ENCODE data around the gene IFNLR1.

The IFNLR1 gene

DNA sequence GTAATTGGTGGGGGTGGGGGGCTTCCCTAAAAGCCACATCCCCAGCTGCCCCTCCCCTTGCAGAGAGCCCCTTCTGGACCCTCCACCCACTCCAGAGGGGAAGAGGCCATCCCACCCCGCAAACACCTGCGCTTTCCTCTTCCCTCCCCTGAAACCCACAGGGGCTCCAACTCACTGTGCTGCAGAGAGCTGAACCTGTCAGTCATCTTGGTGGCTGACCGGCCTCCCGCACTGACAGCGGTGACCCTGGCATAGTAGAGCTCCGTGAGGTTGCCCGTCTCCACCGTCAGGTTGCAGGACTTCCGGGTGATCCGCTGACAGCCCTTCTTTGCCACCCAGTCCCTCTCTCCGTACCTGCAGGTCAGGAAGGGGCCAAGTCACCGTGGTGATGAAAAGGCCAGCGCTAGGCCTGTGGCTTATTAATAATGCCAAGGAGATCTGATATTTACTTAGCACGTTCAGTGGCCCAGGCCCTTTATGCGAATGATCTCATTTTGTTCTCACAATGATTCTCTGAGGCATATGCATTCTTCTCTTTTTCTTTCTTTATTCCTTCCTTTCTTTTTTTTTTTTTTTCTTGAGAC, 50.0 kb downstream of the IFNLR1 start:
- TF ChIP-seq, protein P1, sequence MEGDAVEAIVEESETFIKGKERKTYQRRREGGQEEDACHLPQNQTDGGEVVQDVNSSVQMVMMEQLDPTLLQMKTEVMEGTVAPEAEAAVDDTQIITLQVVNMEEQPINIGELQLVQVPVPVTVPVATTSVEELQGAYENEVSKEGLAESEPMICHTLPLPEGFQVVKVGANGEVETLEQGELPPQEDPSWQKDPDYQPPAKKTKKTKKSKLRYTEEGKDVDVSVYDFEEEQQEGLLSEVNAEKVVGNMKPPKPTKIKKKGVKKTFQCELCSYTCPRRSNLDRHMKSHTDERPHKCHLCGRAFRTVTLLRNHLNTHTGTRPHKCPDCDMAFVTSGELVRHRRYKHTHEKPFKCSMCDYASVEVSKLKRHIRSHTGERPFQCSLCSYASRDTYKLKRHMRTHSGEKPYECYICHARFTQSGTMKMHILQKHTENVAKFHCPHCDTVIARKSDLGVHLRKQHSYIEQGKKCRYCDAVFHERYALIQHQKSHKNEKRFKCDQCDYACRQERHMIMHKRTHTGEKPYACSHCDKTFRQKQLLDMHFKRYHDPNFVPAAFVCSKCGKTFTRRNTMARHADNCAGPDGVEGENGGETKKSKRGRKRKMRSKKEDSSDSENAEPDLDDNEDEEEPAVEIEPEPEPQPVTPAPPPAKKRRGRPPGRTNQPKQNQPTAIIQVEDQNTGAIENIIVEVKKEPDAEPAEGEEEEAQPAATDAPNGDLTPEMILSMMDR (IDR thresholded peaks at IDR 0.05; ENCODE audit: insufficient read depth, low read depth, low read length, missing control alignments) = no peak
- DNase-seq (ENCODE audit: low read depth) = no peak
- H3K4me3 ChIP-seq (ENCODE audit: low read depth, low read length) = no peak overlapping the region

DNA sequence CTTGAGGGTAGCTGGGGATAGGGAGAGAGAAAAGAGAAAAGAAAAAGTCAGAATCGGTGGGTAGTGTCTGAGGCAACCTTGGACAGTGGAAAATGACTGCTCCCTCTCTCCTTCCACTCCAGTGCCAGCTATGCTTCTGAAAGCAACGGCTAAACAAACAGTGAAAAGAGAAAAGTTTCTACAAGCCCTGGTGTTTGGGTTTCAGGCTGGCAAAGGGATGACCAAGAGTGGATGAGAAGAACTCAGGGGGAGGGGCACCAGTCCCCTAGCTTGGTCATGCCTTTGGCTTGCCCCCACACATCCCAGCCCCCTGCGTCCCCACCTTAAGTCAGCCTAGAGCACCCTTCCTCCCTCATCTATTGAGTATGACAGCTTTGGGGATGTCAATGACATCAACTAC, 52.7 kb downstream of the IFNLR1 start:
- TF ChIP-seq, protein P1 (IDR thresholded peaks at IDR 0.05; ENCODE audit: insufficient read depth, low read depth, low read length, missing control alignments) = no peak
- no peak overlapping the region for H3K4me3 ChIP-seq (ENCODE audit: low read depth, low read length)
- DNase-seq (ENCODE audit: low read depth) = no peak

DNA sequence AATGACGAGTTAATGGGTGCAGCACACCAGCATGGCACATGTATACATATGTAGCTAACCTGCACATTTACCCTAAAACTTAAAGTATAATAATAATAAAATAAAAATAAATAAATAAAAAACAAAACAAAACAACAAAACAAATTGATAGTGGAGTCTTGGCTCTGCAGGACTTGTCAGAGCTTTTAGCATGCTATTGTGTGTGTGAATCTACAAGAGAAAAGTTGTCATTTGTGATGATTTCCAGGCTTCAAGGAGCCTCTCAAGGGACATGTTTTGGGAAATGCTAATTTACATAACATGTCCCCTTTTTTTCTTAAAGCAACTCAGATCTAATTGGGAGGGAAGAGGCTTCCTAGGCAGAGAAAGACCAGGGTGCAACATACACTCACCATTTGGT, 53.3 kb downstream of the IFNLR1 start:
- TF ChIP-seq, protein P1 (IDR thresholded peaks at IDR 0.05; ENCODE audit: insufficient read depth, low read depth, low read length, missing control alignments) = no peak
- no peak for DNase-seq (ENCODE audit: low read depth)
- no peak overlapping the region for H3K4me3 ChIP-seq (ENCODE audit: low read depth, low read length)

DNA sequence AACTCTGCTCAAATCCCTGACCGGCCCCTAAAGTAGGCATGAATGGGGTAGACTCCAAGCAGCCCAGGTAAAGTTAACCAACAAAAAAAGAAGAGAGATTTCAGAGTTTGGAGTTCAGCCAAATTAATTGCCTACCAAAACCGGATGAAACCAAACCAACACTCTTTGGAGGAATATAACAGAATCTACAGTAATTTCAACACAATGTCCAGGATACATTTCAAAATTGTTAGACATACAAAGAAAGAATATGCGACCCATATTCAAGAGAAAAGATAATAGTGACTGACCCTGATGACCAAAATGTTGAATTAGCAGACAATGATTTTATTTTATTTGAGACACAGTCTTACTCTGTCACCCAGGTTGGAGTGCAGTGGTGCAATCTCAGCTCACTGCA, 56.7 kb downstream of the IFNLR1 start:
- DNase-seq (ENCODE audit: low read depth) = no peak
- TF ChIP-seq, protein P1 (IDR thresholded peaks at IDR 0.05; ENCODE audit: insufficient read depth, low read depth, low read length, missing control alignments) = no peak
- no peak overlapping the region for H3K4me3 ChIP-seq (ENCODE audit: low read depth, low read length)

DNA sequence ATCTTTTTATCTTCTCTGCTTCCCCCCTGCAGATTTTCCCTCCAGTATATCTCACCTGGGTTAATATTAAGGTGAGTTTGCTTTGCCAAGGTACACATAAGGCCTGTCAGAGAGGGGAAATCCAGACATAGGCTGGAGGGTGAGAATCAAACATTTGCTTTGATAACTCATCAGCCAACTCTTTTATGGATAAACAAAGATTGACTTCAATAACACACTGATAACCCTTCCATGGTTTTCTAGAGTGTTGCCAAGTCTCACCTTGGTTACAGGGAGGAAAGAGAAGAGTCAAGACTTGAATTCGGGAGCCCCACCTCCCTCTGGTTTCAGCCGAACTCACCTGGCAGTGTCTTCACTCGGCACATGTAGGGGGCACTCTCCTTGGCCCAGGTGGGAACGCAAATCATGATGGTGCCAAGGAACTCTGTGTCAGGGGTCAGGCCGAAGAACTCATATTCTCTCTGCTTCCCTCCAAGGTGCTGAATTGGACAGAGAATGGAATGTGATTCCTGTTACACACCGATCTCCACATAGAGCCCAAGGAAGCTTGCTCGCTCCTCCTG, 59.2 kb downstream of the IFNLR1 start:
- no peak for DNase-seq (ENCODE audit: low read depth)
- TF ChIP-seq, protein P1 (IDR thresholded peaks at IDR 0.05; ENCODE audit: insufficient read depth, low read depth, low read length, missing control alignments) = no peak
- H3K4me3 ChIP-seq (ENCODE audit: low read depth, low read length) = no peak overlapping the region

DNA sequence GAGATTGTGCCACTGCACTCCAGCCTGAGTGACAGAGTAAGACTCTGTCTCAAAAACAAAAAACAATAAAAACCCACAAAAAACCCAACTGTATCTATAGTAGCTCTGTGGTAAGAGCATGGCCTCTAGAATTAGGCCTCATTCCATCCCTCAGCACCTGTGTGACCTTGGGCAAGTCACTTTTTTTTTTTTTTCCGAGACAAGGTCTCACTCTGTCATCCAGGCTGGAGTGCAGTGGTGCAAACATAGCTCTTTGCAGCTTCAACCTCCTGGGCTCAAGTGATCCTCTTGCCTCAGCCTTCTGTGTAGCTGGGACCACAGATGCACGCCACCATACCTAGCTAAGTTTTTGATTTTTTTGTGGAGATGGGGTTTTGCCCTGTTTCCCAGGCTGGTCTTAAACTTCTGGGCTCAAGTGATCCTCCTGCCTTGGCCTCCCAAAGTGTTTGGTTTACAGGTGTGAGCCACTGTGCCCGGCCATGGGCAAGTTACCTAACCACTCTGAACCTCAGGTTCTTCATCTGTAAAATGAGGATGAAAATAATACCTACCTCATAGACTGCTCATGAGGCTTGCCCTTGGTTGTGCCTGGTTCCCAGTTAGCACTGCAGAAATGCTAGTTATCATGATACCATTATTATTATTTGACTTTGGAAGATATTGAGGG, 59.8 kb downstream of the IFNLR1 start:
- DNase-seq (ENCODE audit: low read depth) = no peak
- H3K4me3 ChIP-seq (ENCODE audit: low read depth, low read length) = no peak overlapping the region
- TF ChIP-seq, protein P1 (IDR thresholded peaks at IDR 0.05; ENCODE audit: insufficient read depth, low read depth, low read length, missing control alignments) = no peak
